ENCODE data around the gene ZNF831.
A peak's percentile ranks its signal among the peaks of the same experiment; 100 is the strongest.

The ZNF831 gene

DNA sequence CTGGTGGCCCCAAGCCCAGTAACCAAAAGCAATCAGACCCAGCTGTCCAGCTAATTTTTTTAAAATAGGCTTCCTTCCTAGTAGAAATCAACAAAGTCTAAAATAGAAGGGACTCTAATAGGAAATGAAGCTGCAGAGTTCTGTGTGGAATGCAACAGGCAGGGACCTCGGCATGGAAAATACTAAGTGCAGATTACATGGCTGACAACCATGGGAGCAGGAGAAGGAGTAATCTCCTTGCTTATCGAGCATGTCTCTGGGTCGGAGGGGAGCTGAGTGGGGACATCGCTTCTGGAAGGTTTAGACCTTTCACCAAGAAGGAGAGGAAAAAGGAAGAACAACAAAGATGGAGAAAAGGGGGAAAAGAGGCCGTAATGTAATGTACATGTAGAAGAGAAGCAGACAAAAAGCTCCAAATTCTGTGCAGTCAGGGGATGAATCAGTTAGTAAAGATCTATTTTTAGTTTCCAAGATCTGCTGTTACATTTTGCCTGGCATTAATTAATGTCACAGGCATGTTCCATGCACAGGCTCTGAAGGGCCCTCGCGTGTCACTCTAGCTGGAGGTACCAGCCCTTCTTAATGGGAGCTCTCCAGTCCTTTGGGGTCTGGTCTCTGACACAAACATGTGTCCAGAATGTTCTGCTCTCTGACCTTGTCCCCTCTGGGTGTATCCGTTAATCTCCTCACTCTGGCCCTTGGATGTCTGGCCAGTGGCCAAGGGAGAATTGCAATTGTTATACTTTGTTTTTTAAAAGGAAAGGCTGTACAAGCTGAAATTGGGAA, 16.6 kb upstream of the ZNF831 start:
- H3K4me3 Mint-ChIP-seq = peak overlapping the region; percentile 92
- no peaks in the 10 kb centered on the region for H3K9me3 Mint-ChIP-seq (ENCODE audit: low read depth)
- H3K36me3 Mint-ChIP-seq = peaks cover 3% of the 10 kb centered on the region
- no peaks in the 10 kb centered on the region for H3K27me3 Mint-ChIP-seq
- peaks cover 80% of the 10 kb centered on the region for H3K4me1 Mint-ChIP-seq (ENCODE audit: low read depth)
- H3K27ac Mint-ChIP-seq = peak overlapping the region; percentile 95

DNA sequence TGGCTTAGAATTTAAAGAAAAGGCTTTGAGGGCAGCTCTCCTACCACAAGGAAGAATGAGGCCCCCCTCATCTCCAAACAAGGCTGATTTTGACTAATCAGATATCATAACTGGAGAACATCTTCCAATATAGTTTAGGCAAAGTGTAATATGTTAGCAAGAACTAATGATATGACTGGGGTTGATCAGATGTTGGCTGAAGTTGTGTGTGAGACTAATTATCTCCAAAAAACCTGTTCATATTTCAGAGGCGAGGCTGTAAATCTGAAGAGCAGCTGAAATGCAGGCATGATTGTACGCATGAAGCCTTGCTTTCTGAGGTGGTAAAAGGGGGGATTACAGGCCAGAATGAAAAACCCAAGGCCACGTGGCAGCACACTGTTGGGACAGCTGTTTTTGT, 16.0 kb upstream of the ZNF831 start:
- H3K27ac Mint-ChIP-seq = peak overlapping the region; percentile 95
- H3K36me3 Mint-ChIP-seq = peaks cover 6% of the 10 kb centered on the region
- H3K4me1 Mint-ChIP-seq (ENCODE audit: low read depth) = peaks cover 86% of the 10 kb centered on the region
- H3K27me3 Mint-ChIP-seq = no peaks in the 10 kb centered on the region
- H3K9me3 Mint-ChIP-seq (ENCODE audit: low read depth) = no peaks in the 10 kb centered on the region
- peak overlapping the region; percentile 92 for H3K4me3 Mint-ChIP-seq

- H3K4me3 Mint-ChIP-seq = peak overlapping the region; percentile 60
- no peaks in the 10 kb centered on the region for H3K9me3 Mint-ChIP-seq (ENCODE audit: low read depth)
Measured at GRCh38 chr20:59148701-59149493, 14.7 kb upstream of the ZNF831 start.

DNA sequence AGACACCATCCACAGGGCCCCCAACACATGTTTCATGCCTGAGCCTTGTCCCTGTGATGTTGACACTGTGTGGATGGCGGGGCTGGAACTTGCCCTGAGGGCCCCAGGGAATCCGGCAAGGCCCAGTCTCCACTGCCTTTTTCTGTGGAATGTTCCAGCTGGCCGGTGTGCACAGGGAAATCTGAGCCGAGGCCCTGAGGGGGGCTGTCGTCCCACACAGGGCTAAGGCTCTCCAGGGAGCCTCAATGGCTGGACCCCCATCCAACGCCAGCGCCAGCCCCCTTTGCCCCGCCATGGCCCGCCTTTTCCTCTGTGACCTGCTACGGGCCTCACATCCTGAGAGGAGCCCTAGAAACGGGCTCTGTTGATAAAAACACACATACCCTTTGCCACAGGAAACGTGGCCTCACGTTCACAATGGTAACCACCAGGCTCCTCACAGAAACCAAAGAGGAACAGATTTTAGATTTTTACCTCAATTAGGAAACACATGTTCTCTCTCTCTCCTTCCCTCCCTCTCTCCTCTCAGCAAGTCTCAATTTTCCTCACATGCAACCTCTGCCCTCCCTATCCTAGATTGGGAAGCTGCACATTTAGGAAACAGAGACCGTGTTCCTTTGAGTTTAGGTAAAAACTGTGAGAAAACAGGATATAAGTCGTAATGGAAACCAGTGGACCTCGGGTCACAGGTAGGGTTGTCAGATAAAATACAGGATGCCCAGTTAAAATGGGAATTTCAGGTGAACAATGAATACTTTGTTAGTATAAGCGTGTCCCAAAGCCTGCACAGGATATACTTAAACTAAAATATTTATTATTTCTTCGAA, 13.7 kb upstream of the ZNF831 start:
- Mint-ChIP-seq H3K27me3 (no peaks in the 10 kb centered on the region), H3K4me1 (ENCODE audit: low read depth) (peaks cover 95% of the 10 kb centered on the region), H3K36me3 (peaks cover 6% of the 10 kb centered on the region), H3K9me3 (ENCODE audit: low read depth) (no peaks in the 10 kb centered on the region), H3K27ac (peak overlapping the region; percentile 99), H3K4me3 (peak overlapping the region; percentile 73)

More at GRCh38 chr20:59148701-59149493, 14.7 kb upstream of the ZNF831 start:
- H3K36me3 Mint-ChIP-seq = peaks cover 6% of the 10 kb centered on the region
- H3K27me3 Mint-ChIP-seq = no peaks in the 10 kb centered on the region
- peak overlapping the region; percentile 99 for H3K27ac Mint-ChIP-seq
- peaks cover 95% of the 10 kb centered on the region for H3K4me1 Mint-ChIP-seq (ENCODE audit: low read depth)

GRCh38 chr20:59150821-59151251, 12.8 kb upstream of the ZNF831 start:
- Mint-ChIP-seq H3K27ac (peak overlapping the region; percentile 99), H3K27me3 (no peaks in the 10 kb centered on the region), H3K4me1 (ENCODE audit: low read depth) (peaks cover 95% of the 10 kb centered on the region), H3K36me3 (peaks cover 6% of the 10 kb centered on the region), H3K9me3 (ENCODE audit: low read depth) (no peaks in the 10 kb centered on the region), H3K4me3 (peak overlapping the region; percentile 35)

- Mint-ChIP-seq H3K36me3 (peaks cover 6% of the 10 kb centered on the region), H3K4me3 (peak overlapping the region; percentile 63), H3K27ac (peak overlapping the region; percentile 99), H3K4me1 (ENCODE audit: low read depth) (peaks cover 92% of the 10 kb centered on the region), H3K27me3 (no peaks in the 10 kb centered on the region), H3K9me3 (ENCODE audit: low read depth) (no peaks in the 10 kb centered on the region)
Measured at GRCh38 chr20:59151391-59151790, 12.2 kb upstream of the ZNF831 start.

DNA sequence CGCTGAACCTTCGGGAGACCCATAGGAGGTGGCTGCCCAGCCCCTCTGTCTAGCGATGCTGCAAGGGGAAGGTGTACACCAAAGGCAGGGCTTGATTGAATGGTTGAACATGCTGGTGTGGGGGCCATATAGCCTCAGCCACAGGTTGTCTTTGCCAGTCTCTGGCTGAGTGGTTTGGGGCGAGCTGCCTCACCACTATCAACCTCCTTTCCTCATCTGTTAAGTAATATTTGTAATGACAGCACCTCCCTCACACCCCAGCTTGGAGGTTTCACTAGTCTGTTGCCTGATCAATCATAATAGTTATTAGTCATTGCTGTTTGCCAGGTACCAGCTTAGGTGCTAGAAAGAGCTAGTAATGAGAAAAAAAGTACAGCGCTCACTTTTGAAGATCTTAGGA, 11.8 kb upstream of the ZNF831 start:
- Mint-ChIP-seq H3K36me3 (peaks cover 6% of the 10 kb centered on the region), H3K27me3 (no peaks in the 10 kb centered on the region), H3K4me1 (ENCODE audit: low read depth) (peaks cover 91% of the 10 kb centered on the region), H3K27ac (peak overlapping the region; percentile 99), H3K4me3 (peak overlapping the region; percentile 63), H3K9me3 (ENCODE audit: low read depth) (no peaks in the 10 kb centered on the region)

DNA sequence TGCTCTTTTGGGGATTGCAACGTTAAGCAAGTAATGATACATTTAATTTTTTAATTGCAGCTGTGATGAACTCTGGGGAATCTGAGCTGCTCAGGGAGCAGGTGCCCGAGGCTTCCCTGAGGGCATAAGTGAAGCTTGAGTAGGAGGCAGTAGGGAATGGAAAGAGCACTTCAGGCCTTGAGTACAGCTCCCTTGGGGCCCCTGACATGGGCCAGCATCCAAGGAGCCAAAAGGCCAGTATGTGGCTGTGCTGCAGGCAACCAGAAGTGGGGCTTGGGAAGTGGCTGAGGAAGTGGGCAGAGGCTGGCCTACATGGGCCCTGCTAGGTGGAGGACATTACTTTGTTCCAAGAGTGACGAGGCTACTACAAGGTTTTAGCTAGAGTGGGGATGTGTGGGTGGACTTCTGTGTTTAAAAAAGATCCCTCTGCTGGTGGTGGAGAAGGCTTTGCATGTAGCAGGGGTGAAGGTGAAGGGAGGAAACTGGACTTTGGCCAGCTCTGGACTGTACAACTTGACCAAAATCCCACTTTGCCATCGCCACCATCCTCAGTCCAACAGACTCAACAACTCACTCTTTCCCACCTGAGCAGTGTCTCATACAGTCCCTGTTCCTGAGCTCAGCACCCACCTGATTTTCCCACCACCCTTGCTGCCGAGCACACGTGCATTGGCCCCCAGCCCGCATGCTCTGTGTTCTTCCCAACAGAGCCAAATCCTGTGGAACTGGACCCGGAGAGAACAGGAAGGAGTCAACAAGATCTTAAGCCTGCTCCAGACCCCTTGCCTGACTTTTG, 10.9 kb upstream of the ZNF831 start:
- H3K4me3 Mint-ChIP-seq = peak overlapping the region; percentile 63
- H3K27me3 Mint-ChIP-seq = no peaks in the 10 kb centered on the region
- H3K27ac Mint-ChIP-seq = peak overlapping the region; percentile 99
- no peaks in the 10 kb centered on the region for H3K9me3 Mint-ChIP-seq (ENCODE audit: low read depth)
- H3K36me3 Mint-ChIP-seq = peaks cover 4% of the 10 kb centered on the region
- H3K4me1 Mint-ChIP-seq (ENCODE audit: low read depth) = peaks cover 91% of the 10 kb centered on the region

DNA sequence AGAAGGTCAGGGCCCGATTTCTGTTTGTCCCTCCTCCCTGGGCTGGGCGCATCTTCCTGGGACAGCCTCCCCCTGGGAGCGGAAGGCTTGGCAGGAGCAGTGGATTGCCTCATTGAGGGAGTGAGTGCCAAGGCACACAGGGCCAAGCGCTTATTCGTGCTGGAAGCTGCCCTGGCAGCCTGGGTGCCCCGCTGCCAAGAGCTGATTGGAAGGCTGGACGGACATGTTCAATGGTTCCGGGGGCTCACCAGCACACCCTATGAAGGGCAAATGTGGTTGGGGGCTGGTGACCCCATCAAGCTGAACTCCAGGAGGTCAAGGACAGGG, 10.3 kb upstream of the ZNF831 start:
- Mint-ChIP-seq H3K27ac (peak overlapping the region; percentile 34), H3K9me3 (ENCODE audit: low read depth) (no peaks in the 10 kb centered on the region), H3K27me3 (no peaks in the 10 kb centered on the region), H3K4me1 (ENCODE audit: low read depth) (peaks cover 91% of the 10 kb centered on the region), H3K36me3 (peaks cover 3% of the 10 kb centered on the region), H3K4me3 (no peak overlapping the region)

DNA sequence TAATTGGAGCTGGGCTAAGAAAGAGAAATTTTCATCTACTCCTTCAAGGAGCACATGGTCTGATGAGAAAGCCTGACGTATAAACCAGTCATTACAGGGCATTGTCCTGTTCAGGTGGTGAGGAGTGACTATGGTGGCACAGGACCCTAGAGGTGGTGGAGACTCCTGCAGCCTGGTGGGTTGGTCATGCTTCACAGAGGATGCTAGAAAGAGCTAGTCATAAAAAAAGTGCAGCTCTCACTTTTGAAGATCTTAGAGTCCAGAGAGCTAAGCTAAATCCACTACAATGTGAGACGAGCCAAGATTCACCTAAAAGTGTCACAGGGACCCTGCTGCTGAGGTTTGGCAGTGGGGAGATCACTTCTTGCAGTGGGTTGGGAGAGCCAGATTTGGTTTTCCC, 9.8 kb upstream of the ZNF831 start:
- H3K27ac Mint-ChIP-seq = peak overlapping the region; percentile 28

GRCh38 chr20:59154317-59155013, 9.2 kb upstream of the ZNF831 start:
- Mint-ChIP-seq H3K4me1 (ENCODE audit: low read depth) (peaks cover 93% of the 10 kb centered on the region), H3K9me3 (ENCODE audit: low read depth) (no peaks in the 10 kb centered on the region), H3K4me3 (peak overlapping the region; percentile 39), H3K27me3 (no peaks in the 10 kb centered on the region), H3K36me3 (peaks cover 3% of the 10 kb centered on the region), H3K27ac (peak overlapping the region; percentile 79)

More for the DNA sequence above, 9.8 kb upstream of the ZNF831 start:
- Mint-ChIP-seq H3K4me1 (ENCODE audit: low read depth) (peaks cover 93% of the 10 kb centered on the region), H3K36me3 (peaks cover 3% of the 10 kb centered on the region), H3K27me3 (no peaks in the 10 kb centered on the region), H3K9me3 (ENCODE audit: low read depth) (no peaks in the 10 kb centered on the region), H3K4me3 (no peak overlapping the region)

GRCh38 chr20:59157064-59157463, 6.6 kb upstream of the ZNF831 start:
- Mint-ChIP-seq H3K4me3 (no peak overlapping the region), H3K4me1 (ENCODE audit: low read depth) (peaks cover 93% of the 10 kb centered on the region), H3K27ac (peak overlapping the region; percentile 73), H3K27me3 (no peaks in the 10 kb centered on the region), H3K36me3 (peaks cover 5% of the 10 kb centered on the region), H3K9me3 (ENCODE audit: low read depth) (no peaks in the 10 kb centered on the region)

GRCh38 chr20:59157531-59157930, 6.1 kb upstream of the ZNF831 start:
- Mint-ChIP-seq H3K4me3 (no peak overlapping the region), H3K9me3 (ENCODE audit: low read depth) (no peaks in the 10 kb centered on the region), H3K27ac (peak overlapping the region; percentile 73), H3K36me3 (peaks cover 4% of the 10 kb centered on the region), H3K27me3 (no peaks in the 10 kb centered on the region), H3K4me1 (ENCODE audit: low read depth) (peaks cover 93% of the 10 kb centered on the region)

Data from activated naive CD8-positive, alpha-beta T cell (primary cell).